HG03565 (cell line): Measurements from ENCODE around the gene OR5AU1.
A peak's percentile ranks its signal among the peaks of the same experiment; 100 is the strongest.
"Not testable (repeated sequence)": the region's sequence is repeated elsewhere in the genome, so short reads cannot be mapped to it uniquely, and the experiment has no call there.

ENCODE experiments used
- ATAC-seq: cut with Tn5 transposase; IDR thresholded peaks from one replicate; pipeline ENCODE4 v1.9.1; 2021; ENCODE audit warnings: mild to moderate bottlenecking, moderate library complexity; ENCODE audit not compliant: unreplicated experiment

OR5AU1 gene

DNA sequence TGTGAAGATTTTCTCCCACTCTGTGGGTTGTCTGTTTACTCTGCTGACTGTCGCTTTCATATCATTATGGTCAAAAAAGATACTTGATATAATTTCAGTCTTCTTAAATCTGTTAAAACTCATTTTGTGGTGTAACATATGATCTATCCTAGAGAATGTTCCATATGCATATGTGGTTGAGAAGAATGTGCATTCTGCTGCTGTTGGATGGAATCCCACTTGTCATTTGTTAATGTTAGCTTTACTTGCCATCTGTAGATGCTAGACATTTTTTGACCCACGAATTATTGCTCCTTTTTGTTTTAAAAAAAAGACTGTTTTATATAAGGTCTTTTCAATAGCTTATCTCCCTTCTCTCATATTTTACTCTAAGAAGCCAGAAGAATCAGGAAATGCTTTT, 26.3 kb upstream of the OR5AU1 start:
- ATAC-seq = no peak

DNA sequence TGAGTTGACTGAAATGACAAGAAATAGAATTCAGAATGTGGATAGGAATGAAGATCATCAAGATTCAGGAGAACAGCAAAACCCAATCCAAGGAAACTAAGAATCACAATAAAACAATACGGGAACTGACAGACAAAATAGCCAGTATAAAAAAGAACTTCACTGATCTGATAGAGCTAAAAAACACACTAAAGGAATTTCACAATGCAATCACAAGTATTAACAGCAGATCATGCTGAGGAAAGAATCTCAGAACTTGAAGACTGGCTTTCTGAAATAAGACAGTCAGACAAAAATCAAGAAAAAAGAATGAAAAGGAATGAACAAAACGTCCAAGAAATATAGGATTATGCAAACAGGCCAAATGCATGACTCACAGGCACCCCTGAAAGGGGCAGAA, 15.3 kb upstream of the OR5AU1 start:
- ATAC-seq = no peak

DNA sequence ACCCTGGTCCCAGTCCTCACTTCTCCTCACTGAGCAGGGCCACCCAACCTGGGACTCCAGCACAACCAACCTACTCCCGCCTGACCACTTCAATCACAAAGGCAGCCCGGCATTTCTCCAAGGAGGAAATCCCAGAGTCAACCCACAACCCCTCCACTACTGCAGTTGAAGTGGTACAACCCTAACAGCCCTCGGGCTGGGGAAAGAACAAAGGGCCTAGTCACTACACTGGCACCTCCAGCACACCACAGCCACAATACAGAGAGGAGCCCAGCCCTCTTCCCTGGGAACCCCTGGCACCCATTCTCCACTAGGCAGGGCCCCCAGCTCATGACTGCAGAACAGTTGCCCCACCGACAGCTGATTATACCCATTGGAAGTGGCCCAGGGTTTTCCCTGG, 13.7 kb upstream of the OR5AU1 start:
- ATAC-seq = no peak

GRCh38 chr14:21168055-21168454, 12.2 kb upstream of the OR5AU1 start:
- ATAC-seq = no peak

DNA sequence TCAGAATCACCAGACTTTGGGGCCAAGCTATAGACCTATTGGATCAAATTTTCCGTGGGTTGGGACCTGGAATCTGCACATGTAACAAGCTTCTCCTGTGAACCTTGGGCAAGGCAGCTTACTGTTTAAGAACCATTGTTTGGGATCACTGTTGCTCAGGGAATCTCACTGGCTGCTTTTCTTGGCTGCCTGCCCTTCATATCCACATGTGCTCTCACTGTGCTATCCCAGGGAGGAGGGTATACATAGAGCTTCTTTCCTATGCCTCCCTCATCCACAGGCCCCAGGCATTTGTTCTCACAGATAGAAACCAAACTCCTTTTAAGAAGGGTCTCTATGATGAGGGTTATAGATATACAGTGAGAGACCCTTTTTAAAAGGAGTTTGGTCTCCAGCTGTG, 9.8 kb upstream of the OR5AU1 start:
- not testable (repeated sequence) for ATAC-seq

DNA sequence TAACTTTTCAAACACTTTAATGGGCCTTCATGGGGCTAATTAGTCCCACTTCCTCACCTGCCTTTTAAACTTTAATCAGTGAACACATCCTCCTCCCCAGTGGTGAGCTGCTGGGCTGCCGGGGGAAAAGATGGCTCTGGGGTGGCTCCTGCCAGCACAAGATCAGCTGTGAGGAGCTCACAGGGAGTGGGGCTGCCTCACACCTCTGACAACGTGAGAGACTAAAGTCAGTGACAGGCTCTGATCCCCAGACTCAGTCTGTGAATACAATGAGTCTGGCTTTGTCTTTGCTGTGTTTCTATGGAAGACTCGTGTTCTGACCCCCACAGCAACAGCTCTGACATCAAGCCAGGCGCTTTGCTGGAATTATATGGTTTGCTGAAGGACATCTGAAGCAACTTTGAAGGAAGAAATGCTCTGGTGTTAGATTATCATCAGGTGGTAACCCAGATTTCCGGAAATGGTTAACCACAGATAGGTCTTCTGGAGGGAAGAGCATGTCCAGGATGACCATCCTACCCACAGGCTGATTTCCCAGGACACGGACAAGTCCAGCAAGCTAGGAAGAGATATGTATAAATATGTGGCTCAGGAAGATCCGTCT, 9.2 kb upstream of the OR5AU1 start:
- not testable (repeated sequence) for ATAC-seq

- ATAC-seq = no peak
These were observed 8.0 kb upstream of the OR5AU1 start for GRCh38 chr14:21163871-21164291.

DNA sequence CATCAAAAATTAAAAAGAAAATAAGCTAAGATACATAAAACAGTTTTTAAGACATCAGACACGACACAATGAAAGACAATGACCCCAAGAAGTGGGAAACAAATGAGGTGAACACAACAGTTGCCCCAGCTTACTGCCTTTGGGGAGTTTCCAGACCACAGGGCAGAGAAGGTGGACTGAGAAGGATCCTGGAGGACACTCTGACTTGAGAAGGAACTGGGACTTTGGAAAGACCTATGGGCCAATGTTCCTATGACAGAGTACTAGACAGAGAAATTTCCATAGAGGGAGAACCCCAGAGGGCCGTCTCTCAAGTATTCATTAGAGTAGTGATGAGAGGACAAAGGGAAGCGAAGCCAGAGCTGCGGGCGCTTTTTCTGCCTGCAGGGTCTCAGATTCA, 6.2 kb upstream of the OR5AU1 start:
- ATAC-seq = no peak

DNA sequence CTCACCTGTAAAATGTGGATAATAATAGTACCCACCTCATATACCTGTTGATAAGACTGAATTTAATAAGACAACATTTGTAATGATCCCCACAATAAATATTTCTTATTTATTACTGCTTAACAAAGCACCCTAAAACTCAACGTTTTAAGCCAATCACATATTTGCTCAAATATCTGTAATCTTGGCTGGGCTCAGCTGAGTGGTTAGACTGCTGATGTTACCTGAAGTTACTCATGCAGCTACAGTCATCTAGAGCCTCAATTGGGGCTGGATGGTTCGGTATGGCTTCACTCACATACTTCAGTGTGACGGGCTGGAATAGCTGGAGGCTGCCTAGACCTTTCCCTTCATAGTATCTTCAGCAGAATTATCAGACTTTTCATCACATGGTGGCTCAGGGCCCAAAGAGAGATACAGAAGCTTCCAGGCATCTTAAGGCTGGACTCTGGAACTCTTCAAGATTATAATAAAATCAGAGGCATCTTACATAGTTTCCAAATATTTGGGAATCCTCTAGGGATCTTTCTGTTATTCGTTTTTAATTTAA, 4.3 kb upstream of the OR5AU1 start:
- no peak for ATAC-seq

DNA sequence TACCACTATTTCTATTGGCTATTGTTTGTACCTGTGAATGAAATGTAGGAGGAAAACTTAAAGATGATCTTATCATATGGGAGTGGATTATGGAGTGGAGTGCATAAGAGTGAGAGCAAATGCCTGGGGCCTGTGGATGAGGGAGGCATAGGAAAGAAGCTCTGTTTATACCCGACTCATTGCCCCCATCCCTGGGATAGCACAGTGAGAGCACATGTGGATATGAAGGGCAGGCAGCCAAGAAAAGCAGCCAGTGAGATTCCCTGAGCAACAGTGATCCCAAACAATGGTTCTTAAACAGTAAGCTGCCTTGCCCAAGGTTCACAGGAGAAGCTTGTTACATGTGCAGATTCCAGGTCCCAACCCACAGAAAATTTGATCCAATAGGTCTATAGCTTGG, 2.3 kb upstream of the OR5AU1 start:
- ATAC-seq = not testable (repeated sequence)

- ATAC-seq = no peak
These were observed 6.1 kb downstream of the OR5AU1 start for GRCh38 chr14:21149641-21150367.

DNA sequence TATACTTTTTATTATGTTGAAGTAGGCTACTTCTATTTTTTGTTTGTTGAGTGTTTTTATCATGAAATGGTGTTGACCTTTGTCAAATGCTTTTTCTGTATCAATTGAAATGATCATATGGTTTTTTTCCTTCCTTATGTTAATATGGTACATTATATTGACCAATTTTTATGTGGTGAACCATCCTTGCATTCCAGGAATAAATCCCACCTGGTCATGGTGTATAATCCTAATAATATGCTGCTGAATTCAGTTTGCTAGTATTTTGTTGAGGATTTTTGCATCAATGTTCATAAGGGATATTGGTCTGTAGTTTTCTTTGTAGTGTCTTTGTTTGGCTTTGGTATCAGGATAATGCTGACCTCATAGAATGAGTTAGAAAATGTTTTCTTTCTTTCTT, 10.4 kb downstream of the OR5AU1 start:
- ATAC-seq = no peak

GRCh38 chr14:21142357-21142756, 13.5 kb downstream of the OR5AU1 start:
- no peak for ATAC-seq

DNA sequence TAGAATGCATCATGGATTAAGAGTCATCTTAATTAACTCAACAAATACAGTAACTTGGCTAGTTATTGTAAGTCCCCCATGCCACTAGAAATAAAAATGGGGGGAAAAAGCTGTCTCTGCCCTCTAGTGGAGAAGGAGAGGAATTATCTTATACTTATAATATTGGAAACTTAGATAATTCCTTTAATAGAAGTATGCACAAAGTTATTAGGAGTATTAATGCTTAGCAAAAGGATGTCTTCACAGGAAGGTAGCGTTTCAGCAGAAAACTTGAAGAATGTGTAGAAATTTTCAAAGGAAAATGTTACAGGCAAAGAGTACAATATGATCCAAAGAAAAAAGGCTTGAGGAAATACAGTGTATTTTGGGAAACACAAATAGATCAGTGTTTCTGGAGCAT, 19.8 kb downstream of the OR5AU1 start:
- ATAC-seq = no peak

- ATAC-seq = no peak
These were observed 22.0 kb downstream of the OR5AU1 start for GRCh38 chr14:21133901-21134300.

GRCh38 chr14:21123429-21123828, 32.4 kb downstream of the OR5AU1 start:
- ATAC-seq = no peak

GRCh38 chr14:21121122-21121521, 34.7 kb downstream of the OR5AU1 start:
- no peak for ATAC-seq

DNA sequence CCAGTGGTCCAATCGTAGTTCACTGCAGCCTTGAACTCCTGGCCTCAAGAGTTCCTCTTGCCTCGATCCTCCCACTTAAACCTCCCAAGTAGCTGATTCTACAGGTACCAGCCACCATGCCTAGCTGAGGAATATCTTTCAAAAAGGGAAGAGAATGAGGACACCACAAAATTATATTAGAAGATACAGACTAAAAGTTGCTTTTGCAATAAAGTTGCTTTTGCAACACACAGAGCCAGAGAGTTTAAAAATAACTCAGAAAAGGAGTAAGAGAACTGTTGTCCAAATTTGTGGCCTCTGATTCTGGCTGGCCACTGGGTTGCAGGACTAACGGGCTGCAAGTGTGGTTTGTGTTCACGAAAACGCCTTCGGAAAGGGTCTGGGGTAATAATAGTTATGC, 35.2 kb downstream of the OR5AU1 start:
- ATAC-seq = no peak

GRCh38 chr14:21118933-21119332, 36.9 kb downstream of the OR5AU1 start:
- ATAC-seq = no peak

GRCh38 chr14:21113369-21113768, 42.5 kb downstream of the OR5AU1 start:
- no peak for ATAC-seq

- no peak for ATAC-seq
These were observed 43.6 kb downstream of the OR5AU1 start for GRCh38 chr14:21112255-21112654.

GRCh38 chr14:21109377-21110138, 46.3 kb downstream of the OR5AU1 start:
- peak; percentile 58 for ATAC-seq
